HG02870 (cell line): ENCODE measurements around the gene UCHL1.

Source experiments
- ATAC-seq: cut with Tn5 transposase; IDR thresholded peaks from one replicate; pipeline ENCODE4 v1.9.1; 2021; ENCODE audit warnings: mild to moderate bottlenecking, moderate library complexity; ENCODE audit not compliant: unreplicated experiment

Gene UCHL1

GRCh38 chr4:41256740-41257256 is at the start of gene UCHL1:
Gene UCHL1, plus strand, starts transcription at chr4:41256928. Its CDS starts 49 bp downstream, at chr4:41256977.
- ATAC-seq = peak; percentile 62

GRCh38 chr4:41207291-41207831 is 49.4 kb upstream of the UCHL1 start:
- ATAC-seq = no peak

DNA sequence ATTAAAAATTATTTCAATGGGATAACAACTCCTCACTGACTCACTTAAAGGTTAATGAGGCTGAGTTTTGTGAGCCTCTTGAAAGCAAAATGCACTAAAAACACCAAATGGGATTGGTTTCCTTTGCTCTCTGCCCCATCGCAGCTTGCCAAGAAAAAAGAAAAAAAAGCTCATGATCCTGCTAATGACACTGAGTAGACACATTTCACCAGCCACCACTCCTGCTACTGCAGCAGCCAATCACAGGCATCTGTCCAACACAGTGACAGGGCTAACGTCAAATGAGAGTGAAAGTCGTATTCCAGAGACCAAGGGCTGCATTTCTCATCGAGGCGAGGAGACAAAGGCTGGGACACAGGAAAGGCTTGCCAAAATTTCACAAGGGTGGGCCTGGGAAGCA is 47.5 kb upstream of the UCHL1 start:
- no peak for ATAC-seq

DNA sequence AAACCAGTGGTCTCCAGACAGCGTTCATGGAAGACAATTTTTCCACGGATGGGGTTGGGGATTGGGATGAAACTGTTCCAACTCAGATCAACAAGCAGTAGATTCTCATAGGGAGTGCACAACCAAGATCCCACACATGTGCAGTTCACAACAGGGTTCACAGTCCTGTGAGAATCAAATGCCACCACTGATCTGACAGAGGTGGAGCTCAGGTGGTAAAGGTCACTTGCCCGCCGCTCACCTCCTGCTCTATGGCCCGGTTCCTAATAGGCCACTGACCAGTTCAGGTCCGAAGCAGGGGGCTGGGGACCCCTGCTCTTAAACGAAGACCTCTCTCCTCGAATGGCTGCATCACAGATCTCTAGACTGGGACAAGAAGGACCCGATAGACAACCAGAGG is 46.8 kb upstream of the UCHL1 start:
- ATAC-seq = no peak

GRCh38 chr4:41211951-41212615 is 44.6 kb upstream of the UCHL1 start:
- no peak for ATAC-seq

DNA sequence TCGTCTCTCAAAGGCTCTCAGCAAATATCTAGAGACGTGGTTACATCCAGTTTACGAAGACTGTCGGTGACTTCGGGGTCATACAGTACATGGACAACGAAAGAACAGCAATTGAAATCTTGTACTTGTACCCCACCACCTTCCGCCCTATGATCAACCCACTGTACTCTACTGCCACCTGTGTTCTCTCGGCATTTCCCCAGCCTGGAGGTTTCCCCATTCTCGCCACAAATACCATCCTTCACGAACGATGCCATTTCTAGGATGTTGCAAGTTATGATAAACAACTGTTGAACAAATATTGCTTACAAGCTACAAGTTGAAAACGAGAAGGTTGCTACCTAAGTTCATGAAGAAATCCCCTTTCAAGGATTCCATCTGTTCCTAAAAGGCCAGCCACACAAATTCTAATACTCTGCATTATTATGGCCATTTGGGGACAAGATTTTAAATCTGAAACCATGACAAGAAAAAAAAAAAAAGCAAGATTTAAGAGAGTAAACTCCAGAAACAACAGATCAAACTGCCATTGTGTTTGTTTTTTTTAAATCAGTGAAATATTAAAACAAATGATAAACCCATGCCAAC is 44.0 kb upstream of the UCHL1 start:
- no peak for ATAC-seq

DNA sequence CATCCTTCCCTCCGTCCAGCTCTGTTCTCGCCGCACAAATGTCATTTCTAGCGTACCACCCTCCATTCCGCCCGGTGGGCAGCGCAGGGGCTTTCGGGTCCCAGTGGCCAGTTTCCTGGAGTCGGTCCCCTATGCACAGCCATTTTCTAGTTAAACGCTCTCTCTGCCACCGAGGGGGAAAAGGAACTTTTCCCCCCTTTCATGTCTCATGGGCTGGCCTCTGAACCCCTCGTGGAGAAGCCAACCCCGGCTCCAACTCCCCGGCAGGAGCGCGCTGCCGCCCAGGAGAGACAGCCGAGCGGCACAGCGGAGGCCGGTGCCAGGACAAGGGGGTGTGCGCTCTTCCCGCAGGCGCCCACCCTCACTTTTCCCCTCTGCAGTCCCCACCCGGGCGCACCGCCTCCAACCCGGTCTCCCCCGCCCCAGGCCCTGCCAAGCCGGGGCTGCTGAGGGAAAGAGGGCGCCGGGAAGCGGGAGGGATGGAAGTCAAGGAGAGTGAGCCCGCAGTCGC is 43.0 kb upstream of the UCHL1 start:
- no peak for ATAC-seq

DNA sequence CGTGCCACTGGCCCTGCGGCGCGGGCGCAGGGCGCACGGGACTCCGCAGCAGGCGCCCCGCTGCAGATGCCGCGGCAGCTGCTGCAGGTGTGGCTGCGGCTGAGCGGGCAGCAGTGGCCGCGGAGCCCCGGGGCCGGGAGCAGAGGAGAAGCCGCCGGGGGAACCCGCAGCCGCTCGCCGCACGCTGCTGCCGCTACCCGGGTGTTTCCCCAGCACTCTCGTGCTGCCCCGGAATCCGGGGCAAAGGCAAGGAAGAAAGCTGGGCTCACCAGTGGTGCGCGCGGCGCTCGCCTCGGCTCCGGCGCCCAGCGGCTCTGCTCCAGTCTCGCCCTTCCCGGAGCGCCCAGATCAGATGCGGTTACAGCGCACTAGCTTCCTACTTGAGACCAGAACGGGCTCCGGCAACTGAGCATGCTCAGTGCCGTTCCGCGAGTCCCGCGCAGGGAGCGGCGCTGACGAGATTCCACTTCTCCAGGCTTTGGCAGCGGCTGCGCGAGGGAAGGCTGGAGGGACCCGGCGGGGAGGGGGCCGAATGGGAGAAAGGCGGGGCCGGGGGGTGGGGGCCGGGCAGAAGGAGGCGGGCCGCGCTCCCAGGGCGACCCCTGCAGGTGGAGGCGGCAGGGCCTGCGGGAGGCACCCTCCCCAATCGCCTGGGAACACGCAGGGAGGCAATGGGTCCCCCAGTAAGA is 42.4 kb upstream of the UCHL1 start, which contains the start of gene APBB2:
APBB2 (minus strand) TSS at position 407 of the 689 bp plus-strand sequence. CDS start 181,288 bp downstream, outside the sequence.
- ATAC-seq = peak; percentile 54

GRCh38 chr4:41214825-41215146 is 41.9 kb upstream of the UCHL1 start:
- ATAC-seq = peak; percentile 3

DNA sequence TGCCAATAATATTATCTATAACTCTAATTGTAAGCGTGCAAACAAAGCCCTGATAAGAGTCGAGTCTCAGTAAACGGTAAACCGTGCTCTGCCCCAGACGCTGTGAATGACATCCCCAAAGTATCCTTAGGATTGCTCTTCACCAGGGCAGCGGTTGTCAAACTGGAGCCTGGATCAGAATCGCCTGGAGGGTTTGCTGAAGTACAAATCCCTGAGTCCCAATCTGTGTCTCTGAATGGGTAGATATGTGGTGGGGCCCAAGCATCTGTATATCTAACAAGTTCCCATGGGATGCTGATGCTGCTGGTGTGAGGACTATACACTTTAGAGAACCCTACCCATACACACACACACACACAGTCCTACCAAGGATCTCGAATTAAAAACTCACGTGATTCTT is 41.6 kb upstream of the UCHL1 start:
- no peak for ATAC-seq

GRCh38 chr4:41215969-41216293 is 40.8 kb upstream of the UCHL1 start:
- ATAC-seq = no peak

GRCh38 chr4:41216294-41217019 is 40.3 kb upstream of the UCHL1 start:
- peak; percentile 45 for ATAC-seq

DNA sequence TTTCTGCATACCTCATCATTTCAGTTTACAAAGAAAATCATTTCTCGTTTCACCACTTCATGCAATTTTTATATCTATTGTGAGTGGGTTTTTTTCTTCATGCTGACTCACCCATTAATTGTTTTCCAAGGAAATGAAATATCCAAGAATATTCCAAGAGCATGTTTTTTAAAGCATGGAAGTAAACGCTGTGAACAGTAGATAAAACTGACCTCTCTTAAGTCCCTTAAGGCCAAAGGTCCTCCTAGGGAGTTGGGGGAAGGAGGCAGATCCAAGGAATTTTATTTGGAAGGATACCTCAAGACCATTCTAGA is 39.8 kb upstream of the UCHL1 start:
- no peak for ATAC-seq

GRCh38 chr4:41217374-41217773 is 39.4 kb upstream of the UCHL1 start:
- no peak for ATAC-seq

GRCh38 chr4:41218703-41219102 is 38.0 kb upstream of the UCHL1 start:
- no peak for ATAC-seq

- no peak for ATAC-seq
Observed at GRCh38 chr4:41219421-41219950, 37.2 kb upstream of the UCHL1 start.

- peak; percentile 55 for ATAC-seq
Observed at GRCh38 chr4:41221850-41222645, 34.7 kb upstream of the UCHL1 start.

DNA sequence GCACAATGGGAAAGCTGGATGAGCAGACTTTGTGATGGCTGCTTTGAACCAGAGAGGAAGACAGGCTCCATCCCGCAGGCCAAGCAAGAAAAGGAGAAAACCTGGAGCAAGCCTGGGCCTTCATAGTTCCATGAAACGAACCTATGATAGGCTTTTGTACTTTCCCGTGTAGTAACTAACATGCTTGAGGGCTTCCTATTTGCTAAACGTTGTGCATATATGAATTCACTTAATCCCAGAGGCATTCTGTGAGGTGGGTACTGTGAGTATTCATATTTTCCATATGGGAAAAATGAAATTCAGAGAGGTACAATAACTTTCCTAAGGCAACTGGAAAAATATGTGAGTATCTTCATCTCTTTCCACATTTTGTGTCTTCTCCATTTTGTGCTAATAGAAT is 28.8 kb upstream of the UCHL1 start:
- ATAC-seq = no peak

DNA sequence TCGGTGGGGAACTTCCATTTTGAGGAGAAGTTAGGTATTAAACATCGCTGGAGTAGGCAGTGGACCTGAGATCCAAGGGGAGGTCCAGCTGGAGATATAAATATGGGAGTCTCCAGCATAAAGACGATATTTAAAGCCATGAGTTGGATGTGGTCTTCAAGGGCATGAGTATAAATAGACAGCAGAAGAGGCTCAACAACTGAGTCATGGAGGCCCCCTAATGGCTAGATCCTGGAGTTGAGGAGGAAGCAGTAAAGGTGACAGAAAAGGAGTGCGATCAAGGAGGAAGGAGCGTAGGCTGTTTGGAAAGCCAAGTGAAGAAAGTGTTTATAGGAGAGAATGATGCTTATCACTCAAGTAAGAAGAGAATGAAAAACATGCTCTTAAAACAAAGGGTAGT is 24.3 kb upstream of the UCHL1 start:
- no peak for ATAC-seq

- no peak for ATAC-seq
Observed at GRCh38 chr4:41232856-41233255, 23.9 kb upstream of the UCHL1 start.
